CD4-positive, alpha-beta T cell treated with Interleukin-21 for 1 hour (primary cell): Measurements from ENCODE around the gene RNF187.

Experiments used
- DNase-seq: peaks from one replicate; pipeline ENCODE4 v3.0.0-alpha.2; 2020

Gene RNF187

DNA sequence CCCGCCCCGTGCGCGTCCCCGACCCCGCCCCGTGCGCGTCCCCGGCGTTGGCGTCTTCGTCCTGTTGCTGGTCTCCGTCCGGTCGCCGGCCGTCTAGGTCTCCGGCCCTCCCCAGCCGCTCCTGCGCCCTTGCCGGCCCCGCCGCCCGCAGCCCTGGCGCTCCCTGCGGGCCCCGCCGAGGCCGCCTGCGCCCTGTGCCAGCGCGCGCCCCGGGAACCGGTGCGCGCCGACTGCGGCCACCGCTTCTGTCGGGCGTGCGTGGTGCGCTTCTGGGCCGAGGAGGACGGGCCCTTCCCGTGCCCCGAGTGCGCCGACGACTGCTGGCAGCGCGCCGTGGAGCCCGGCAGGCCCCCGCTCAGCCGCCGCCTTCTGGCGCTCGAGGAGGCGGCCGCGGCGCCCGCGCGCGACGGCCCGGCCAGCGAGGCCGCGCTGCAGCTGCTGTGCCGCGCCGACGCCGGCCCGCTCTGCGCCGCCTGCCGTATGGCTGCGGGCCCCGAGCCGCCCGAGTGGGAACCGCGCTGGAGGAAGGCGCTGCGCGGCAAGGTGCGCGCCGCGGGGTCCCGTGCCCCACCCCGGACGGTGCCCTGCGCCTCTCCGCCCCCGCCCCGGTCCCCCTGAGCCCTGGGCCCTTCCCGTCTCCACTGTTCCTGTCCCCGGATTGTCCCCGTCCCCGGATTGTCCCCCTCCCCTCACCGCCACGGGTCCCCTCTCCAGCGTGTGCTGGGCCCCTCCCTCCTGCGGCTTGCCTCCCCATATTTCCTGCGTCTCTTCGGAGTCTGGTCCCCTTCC lies at the start of gene RNF187:
TSS of gene RNF187 (plus strand) at position 47 of the 789 bp plus-strand sequence.
- DNase-seq, result peak; percentile 85

DNA sequence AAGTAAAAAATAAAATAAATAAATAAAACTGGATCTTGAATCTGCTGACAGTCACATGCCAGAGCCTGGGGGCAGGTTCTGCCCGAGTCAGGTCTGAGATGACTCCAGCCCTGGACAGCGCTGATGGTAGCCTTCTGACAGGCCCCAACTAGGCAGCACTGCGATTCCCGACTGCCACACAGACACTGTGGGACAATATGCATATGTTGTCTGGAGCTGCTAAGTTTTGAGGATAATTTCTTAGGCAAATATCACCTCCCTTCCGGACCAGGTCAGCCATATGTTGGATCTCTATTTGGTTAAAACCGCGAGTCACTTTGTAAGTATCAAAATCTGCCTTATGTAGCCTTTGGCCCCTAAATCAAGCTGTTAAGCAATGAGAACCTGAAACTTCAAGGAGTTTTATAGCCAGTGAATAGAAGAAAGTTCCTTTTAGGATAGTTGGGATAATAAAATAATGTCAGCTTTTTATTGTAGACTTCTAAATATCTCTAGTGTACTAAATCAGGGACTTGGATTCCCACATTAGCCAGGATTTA lies 49.7 kb upstream of the RNF187 start:
- no peak for DNase-seq

DNA sequence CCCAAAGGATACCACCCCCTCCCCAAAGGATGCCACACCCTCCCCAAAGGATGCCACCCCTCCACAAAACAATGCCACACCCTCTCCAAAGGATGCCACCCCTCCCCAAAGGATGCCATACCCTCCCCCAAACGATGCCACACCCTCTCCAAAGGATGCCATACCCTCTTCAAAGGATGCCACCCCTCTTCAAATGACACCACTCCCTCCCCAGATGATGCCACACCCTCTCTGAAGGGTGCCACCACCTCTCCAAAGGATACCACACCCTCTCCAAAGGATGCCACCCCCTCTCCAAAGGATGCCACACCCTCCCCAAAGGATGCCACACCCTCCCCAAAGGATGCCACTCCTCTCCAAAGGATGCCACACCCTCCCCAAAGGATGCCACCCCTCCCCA lies 48.9 kb upstream of the RNF187 start:
- no peak for DNase-seq

DNA sequence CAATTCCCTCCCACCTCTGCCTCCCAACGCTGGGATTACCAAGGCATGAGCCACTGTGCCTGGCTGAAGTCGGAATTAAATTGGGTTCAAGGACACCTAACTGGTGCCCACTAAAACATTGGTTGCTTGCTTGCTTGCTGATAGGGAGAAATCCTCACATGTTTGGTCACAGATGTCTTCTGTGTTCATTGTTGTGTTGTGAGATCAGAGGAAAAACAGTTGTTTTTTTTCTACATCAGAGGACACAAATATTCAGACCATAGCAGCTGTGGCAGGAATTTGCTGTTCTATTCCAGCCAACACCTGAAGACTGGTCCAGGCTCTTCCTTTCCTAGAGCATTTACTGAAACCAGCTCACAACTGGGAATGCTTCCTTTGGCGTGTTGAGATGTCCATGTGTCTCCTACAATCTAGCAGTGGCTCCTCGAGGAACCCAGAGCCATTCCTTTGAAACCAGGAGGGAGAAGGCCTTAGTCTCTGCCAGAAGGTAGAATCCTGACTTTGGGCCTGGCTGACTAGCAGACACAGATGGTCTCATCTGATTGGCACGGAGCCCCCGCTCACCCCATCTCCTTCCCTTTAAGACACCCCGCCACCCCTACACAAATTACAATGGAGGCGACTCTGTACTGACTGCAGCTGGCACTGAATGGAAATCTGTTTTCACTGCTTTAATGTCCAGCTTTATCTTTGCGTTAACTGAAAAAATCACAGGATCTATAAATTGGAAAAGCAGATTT lies 46.3 kb upstream of the RNF187 start:
- DNase-seq, result no peak

DNA sequence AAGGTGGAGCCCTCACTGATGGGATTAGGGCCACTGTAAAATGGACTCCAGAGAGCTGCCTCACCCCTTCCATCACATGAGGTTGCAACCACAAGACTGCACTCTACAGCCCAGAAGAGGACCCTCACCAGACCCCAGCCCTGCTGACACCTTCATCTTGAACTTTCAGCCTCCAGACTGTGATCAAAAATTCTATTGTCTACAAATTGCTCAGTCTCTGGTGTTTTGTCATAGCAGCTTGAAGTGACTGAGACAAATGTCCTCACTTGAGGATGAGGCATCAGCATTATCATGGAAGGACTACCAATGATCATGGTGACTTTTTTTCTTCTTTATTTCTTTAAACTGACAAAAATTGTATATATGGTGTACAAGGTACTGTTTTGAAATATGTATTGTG lies 43.8 kb upstream of the RNF187 start:
- DNase-seq, result no peak

DNA sequence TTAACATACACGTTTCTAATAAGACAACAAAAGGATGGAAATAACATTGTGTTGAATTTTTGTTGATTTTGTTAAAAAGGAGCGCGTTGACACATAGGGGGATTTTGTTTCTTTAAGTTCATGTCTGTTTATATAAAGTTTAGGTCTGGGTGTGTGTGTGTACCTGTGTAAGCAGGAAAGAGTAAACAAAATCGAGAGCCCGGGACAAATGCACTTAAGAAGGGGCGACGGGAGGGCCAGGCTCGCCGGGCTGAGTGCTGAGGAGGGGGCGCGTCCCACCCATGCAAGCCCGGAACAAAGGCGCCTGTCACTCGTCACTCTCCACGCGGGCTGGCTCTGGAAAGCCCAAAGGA lies 41.7 kb upstream of the RNF187 start:
- DNase-seq, result no peak

DNA sequence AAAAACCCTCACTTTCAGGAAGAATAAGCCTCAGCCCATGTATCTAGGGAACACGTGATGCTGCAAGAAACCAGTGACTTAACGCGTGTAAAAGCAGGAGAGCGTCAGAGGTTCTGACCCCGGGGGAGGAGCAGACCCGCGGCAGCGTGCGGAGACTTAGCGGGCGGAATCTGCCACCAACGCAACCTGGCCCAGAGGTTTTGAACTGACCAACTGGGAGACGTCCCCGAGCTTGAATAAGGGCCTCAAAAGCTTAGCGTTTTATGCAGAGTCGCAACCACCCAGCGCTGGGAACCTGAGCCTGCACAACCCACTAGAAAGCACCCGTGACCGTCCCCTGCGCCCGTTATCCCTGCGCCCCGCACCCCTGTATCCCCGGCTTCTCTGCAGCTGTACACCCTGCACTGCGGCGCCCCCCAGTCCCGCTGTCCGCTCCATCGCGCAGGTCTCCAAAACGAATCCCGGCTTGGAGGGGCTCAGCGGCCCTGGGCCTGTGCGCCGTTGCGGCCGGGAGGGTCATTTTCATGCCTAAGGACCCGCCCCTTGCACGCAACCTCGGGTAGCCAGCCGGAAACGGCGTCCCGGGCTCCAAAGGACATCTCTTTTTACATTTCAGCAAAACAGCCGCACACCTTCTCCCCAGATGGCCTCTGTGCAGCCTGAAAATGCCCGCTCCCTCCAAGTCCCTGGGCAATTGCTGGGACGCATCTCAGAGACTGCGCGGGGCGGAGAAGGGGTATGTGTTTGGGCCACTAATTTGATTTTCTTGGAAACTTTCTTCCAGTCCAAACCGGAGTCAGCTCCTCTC lies 41.1 kb upstream of the RNF187 start:
- DNase-seq, result peak; percentile 28

DNA sequence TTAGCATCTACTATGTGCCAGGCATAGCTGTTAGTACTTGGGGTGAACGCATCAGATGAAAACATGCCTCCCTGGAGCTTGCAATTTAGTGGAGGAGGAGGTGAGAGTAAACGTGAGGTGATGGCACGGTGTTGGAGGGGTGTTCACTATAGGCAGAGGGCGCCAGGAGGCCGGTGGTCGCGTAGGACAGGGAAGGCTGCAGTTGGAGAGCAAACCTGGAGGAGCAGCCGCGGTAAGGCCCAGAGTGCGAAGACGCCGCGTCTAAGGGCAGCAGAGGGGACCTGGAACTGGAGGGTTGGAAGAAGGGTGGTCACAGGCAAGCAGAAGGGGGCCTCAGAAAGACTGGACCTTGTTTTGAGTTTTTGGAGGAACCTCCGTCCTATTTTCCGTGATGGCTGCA lies 40.3 kb upstream of the RNF187 start:
- DNase-seq, result no peak

DNA sequence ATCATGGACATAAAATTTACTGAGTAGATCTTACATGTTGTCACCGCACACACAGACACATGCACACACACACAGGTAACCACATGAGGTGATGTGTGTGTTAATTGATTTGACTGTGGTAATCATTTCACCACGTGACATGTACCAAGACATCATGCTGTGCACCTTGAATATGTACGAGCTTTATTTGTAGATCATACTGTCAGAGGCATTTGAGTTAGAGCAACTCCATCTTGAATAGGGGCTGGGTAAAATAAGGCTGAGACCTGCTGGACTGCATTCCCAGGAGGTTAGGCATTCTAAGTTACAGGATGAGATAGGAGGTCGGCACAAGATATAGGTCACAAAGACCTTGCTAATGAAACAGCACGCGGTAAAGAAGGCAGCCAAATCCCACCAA lies 38.8 kb upstream of the RNF187 start:
- DNase-seq, result no peak

DNA sequence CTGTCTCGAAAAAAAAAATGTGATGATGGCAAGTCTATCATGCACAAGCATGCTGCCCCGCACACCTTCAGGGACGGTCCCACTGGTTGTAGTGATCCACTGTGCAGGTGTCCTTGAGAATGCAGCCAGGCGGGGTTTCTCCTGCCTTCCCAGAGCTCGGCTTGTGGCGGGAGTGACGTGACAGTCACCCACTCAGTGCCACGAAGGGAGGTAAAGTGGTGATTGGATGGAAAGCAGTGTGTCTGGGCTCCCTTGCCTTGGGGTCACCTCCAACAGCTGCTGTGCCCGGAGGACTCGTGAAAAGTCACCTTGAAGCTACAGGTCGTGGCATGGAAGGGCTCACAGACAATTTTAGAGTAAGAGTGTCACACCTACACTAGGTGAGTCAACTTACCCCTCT lies 37.0 kb upstream of the RNF187 start:
- no peak for DNase-seq

DNA sequence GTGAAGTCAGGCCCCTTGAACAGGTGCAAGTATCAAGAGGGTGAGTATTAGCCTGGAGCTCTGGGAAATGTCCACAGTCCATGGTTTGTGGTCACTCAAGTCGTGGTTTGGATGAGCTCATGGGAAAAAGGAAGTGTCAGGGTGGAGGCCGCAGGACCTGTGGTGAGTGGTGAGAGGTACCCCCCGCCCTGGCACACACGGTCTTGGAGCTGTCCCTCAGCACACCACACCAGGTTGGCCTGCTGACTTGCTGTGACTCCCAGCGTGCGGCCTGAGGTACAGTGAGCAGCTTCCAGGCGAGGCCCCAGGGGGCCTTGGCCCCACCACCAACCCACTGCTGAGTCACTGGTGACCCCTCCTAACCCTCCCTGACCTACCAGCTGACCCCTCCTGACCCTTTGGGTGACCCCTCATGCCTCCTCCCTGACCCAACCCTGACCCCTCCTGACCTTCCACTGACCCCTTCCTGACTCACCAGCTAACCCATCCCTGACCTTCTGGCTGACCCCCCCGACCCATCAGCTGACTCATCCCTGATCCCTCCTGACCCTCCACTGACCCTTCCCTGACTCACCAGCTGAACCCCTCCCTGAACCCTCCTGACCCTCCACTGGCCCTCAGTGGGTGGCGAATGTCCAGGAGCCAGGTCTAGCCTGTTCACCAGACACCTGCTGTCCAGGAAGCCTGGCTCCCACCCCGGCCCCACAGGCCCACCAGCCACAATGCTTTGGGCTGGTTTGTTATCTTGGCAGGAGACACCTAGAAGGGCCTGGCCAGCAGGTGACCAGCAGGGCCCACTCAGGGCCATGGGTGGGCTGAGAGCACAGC lies 34.8 kb upstream of the RNF187 start:
- DNase-seq, result no peak

DNA sequence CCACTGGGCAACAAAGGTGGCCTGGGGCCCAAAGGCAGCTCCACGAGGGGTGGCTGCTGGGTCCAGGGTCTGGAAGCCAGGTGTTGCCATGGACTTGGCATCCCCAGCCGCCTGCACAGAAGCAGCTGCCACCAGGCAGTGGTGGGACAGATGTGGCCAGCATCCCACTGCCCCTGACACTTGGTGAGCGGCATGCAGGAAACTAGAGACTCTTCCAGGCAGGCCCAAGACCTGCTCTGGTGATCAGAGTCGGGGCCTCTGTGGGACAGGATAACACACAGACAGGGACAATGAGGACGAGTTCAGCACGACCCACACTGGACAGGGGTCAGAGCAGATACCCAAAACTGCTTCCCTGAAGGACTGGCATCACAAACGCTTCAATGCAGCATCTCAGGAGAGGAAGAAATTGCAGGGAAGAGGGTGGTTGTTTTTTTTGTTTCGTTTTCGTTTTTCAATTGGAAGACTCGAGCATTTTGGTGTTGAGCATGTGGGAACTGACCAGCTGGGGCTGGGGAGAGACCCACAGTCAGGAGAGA lies 34.1 kb upstream of the RNF187 start:
- no peak for DNase-seq

DNA sequence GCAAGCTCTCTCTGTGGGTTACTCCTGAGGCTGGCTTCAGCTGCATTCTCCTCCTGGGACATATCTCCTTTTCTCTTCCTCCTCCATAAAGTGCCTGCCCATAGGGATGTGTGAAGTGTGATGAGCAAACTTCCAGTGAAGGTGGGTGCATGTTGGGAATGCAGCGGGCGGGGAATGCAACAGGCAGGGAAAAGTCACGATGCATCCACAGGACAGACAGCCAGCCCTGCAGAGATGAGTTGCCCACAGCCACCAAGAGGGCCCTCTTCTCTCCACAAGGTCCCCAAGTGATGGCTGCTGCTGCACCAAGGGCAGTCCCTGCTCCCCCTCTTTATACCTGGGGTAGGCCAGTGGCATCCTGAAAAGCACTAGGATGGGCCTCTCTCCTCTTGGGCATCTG lies 33.6 kb upstream of the RNF187 start:
- no peak for DNase-seq

DNA sequence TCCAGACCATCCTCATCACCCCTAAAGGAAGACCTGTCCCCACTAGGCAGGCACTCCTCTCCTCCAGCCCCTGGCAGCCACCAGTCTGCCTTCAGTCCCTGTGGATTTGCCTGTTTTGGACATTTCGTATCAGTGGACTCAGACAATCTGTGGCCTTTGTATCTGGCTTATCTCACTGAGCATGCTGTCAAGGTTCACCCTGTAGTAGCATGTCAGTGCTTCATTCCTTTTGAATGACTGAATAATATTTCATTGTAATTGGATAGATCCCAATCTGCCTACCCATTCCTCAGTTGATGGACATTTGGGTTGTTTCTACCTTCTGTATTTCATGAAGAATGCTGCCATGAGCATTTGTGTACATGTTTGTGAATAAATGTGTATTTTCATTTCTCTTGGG lies 32.9 kb upstream of the RNF187 start:
- no peak for DNase-seq

DNA sequence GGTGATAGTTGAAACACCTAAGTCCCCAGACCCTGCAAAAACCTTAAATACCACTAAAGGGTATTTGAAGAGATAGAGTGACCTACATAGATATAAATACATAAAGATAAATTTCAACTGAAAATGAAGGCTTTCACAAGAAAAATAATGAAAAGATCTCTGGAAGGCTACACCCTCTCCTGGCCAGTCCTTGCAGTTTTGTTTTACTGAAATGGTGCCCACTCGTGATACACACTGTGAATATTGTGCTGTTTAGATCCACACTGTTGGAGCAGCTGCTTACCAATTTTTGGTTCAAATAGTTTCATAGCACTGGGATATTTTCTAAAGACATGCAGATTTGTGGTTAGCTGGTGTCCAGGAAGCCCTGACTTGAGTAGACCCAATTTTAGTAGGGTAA lies 31.5 kb upstream of the RNF187 start:
- no peak for DNase-seq

DNA sequence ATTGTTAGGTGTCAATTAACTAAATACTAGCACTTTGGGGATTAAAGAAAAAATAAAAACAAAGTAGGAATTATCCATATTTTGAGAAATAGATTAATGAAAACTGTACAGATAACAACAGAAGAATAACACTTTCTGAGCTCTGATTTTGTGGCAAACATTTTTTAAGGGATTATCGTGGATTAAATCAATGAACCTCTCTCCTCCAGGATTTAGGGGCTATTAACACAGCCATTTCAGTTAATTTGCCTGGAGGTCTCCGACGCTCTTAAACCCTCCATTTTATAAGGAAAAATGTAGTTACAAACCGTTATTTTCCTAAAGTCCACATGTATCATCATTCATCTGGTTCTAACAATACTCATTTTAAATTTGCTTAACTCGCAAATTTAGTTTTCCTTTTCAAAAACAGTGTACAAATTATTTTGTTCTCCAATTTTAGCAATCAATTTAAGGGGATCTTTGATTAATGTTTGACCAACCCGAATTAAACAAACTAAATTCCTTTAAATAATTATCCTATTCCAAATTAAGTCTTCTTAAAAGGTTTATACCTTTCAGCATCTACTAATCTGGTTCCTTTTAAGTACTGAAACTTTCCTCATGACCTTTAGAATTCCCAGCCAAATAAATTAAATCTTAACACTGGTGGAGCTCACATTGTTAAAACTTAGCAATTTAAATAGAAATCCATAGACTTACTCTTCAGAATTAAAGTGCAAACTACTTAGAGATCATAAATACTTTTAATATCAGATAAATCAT lies 30.7 kb upstream of the RNF187 start:
- DNase-seq, result no peak

DNA sequence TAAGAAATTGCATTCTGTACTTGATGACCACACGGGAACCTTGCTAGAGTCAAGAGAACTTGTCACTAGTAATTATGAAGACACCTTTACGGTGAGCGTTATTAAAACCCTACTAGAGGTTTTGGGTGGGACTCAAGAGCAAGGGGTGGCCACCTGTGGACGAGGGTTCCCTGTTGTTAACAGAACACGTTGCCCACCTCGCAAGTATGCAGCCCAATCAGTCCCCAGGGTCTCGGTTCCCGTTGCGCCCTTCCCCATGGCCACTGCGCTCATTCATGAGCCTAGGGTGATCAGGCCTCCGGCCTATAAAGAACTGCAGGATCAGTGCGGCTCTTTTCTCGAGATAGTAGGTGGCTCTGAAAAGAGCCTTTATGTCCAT lies 30.2 kb upstream of the RNF187 start:
- DNase-seq, result no peak

DNA sequence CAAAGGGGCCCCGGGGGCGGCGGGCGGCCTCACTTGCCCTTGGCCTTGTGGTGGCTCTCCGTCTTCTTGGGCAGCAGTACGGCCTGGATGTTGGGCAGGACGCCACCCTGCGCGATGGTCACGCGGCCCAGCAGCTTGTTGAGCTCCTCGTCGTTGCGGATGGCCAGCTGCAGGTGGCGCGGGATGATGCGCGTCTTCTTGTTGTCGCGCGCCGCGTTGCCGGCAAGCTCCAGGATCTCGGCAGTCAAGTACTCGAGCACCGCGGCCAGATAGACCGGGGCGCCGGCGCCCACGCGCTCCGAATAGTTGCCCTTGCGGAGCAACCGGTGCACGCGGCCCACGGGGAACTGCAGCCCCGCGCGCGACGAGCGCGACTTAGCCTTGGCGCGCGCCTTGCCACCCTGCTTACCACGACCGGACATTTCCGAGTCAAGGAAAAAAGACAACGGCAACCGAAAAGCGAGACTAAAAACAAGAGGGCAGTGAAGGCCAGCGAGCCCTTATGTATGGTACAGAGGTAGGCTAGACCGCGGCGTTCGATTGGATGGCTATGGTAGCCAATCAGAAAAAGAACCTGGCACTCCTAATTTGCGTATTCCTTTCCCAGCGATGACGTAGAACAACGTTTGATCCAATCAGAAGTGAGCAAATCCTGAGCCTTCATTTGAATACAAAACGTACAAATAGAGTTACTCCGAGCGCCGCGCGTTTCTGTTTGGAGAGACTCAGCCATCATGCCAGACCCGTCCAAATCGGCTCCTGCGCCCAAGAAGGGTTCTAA lies 29.6 kb upstream of the RNF187 start:
- peak; percentile 98 for DNase-seq

DNA sequence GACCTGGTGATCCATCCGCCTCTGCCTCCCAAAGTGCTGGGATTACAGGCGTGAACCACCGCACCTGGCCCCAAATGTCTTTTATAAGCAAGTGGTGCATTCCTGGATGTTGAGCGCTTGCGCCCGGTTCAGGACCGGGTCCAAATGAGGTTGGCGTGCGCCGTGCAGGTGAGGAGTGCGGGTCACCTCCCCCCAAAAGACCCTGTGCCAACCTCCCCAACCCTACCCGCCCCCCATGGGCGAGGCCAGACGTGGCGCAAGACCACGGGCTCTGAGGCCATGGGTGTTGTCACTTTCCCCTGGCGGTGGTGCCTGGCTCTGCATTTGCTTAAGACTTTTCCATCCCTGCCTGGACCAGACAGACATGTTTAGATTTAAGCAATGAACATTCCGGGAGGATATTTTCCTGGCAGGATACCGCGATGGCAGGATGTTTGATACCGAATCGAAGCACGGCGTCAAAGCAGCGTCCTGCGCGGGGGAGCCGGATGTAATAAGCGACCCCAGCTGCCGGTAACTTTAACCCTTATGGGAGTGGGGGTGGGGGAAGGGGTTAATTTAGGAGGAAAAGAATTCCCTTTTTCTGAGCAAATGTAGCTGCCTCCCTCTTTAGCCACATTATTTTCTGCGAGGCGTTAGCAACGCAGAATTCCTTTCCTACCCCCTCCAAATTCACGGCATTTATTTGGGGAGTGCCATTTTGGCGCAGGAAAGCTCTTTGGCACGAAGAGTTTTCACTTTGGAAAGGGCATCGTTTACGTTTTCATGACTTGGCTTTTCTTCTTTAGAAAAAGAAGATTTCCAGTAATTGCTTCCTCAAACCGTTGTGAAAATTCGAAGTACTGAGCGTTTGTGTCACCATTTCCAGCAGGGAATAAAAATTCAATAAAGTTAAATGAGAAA lies 27.8 kb upstream of the RNF187 start:
- DNase-seq, result peak; percentile 61

DNA sequence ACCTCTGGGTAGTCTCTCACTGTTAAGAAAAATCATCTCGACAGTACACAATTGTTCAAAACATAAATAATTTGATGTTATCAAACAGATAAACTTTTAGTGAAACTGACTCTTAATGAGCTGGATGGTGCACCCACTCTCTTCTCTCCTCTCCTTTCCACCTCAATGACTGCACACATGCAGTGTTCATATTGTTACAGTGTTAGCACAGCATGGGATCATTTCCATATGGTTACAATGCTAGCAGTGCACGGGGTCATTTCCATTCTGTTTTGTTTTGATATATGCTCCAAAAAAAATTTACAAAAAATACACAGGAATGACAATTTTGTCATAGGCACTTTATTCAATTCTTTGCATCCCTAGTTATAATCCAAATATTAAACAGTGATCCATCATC lies 26.4 kb upstream of the RNF187 start:
- no peak for DNase-seq
